ENCODE results near the gene AARS2. TPM values are rescaled to one million over a fixed set of nuclear protein-coding genes. Genes with fewer than 3 reads are reported as not detected.

The AARS2 gene
- total and polyA plus RNA-seq, 2 of the 4 experiments (the other 2 are of a cell fraction), result 9.1 to 10.4 TPM

DNA sequence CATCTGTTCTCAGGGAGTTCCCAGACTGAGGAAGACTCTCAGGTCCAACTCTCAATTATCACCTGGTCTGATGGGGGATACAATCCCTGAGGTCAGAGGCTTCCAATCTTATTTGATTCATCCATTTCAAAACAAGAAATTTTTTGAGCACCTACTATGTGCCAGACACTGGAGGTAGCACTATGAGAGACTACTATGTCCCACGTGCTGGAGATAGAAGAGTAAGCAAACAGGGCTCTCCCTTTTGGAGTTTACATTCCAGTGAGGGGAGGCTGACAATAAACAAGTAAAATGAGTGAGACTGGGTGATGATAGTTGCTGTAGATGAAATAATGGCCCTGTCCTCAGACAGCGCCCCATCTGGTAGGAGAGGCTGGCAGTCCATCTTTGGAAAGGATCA is 26.4 kb downstream of the AARS2 start:
- Histone ChIP-seq H3K27ac (ENCODE audit: insufficient read depth, low read length) (no peak overlapping the region), H2BK20ac (ENCODE audit: low read depth, low read length) (no peak overlapping the region), H3K9ac (ENCODE audit: low read depth, low read length) (no peak overlapping the region), H4K5ac (ENCODE audit: low read depth, low read length) (no peak overlapping the region), H2BK5ac (ENCODE audit: low read depth, low read length, poor library complexity, severe bottlenecking) (no peak overlapping the region), H4K20me1 (ENCODE audit: insufficient read depth, low read length) (no peaks in the 10 kb centered on the region; the same call in 1 of the 2 replicates), H3K27me3 (ENCODE audit: control insufficient read depth, insufficient read depth, low read length) (peaks cover 45% of the 10 kb centered on the region), H3K4me2 (ENCODE audit: low read depth, low read length) (no peak overlapping the region), H3K4me1 (ENCODE audit: control insufficient read depth, insufficient read depth, low read length) (no peaks in the 10 kb centered on the region), H2BK15ac (ENCODE audit: low read depth, low read length) (no peak overlapping the region), H3K23ac (ENCODE audit: low read depth, low read length) (no peak overlapping the region), H3K9me1 (ENCODE audit: insufficient read depth, low read length) (no peaks in the 10 kb centered on the region), H3K56ac (ENCODE audit: extremely low read depth, insufficient read depth, low read length) (no peak overlapping the region), H2AK9ac (replicated peaks; ENCODE audit: low read depth, low read length, poor library complexity) (no peak overlapping the region), H3K79me1 (ENCODE audit: low read depth in 1 of 2, low read length in 2 of 2) (no peaks in the 10 kb centered on the region), H4K8ac (ENCODE audit: low read depth in 2 of 2, low read length in 2 of 2) (no peak overlapping the region), H3K4ac (ENCODE audit: low read depth, low read length) (no peak overlapping the region), H3K36me3 (ENCODE audit: control insufficient read depth, insufficient read depth, low read length) (no peaks in the 10 kb centered on the region), H2AK5ac (ENCODE audit: low read depth, low read length) (no peak overlapping the region), H2BK120ac (ENCODE audit: low read depth, low read length) (no peak overlapping the region), H3K14ac (replicated peaks; ENCODE audit: low read depth, low read length) (no peak overlapping the region), H3K9me3 (ENCODE audit: control insufficient read depth, insufficient read depth, low read length) (no peaks in the 10 kb centered on the region), H4K91ac (ENCODE audit: insufficient read depth, low read depth, low read length) (no peak overlapping the region), H2AFZ (replicated peaks; ENCODE audit: low read length, poor library complexity) (no peak overlapping the region), H3K18ac (ENCODE audit: low read depth, low read length) (no peak overlapping the region), H3K4me3 (ENCODE audit: insufficient read depth, low read depth, low read length) (no peak overlapping the region)
- TF ChIP-seq MAZ (IDR thresholded peaks at IDR 0.05; ENCODE audit: borderline replicate concordance, low read depth, low read length) (no peak), RCOR1 (IDR thresholded peaks at IDR 0.05; ENCODE audit: insufficient replicate concordance, low read length) (no peak), FOS (IDR thresholded peaks at IDR 0.05; ENCODE audit: low read depth, low read length) (no peak), CEBPB (IDR thresholded peaks at IDR 0.05; ENCODE audit: low read depth, low read length) (no peak), SMC3 (IDR thresholded peaks at IDR 0.05; ENCODE audit: low read depth, low read length) (no peak), CHD1 (IDR thresholded peaks at IDR 0.05; ENCODE audit: low read depth, low read length) (no peak), NFE2L2 (IDR thresholded peaks at IDR 0.05; ENCODE audit: low read depth, low read length) (no peak), RAD21 (IDR thresholded peaks at IDR 0.05; ENCODE audit: low read length) (no peak), MXI1 (IDR thresholded peaks at IDR 0.05; ENCODE audit: borderline replicate concordance, low read depth, low read length) (no peak), BHLHE40 (IDR thresholded peaks at IDR 0.05; ENCODE audit: low read depth, low read length) (no peak), RFX5 (IDR thresholded peaks at IDR 0.05; ENCODE audit: low read depth, low read length) (no peak), MAFK (IDR thresholded peaks at IDR 0.05; ENCODE audit: low read depth, low read length) (no peak), POLR2A (IDR thresholded peaks at IDR 0.05; ENCODE audit: low read depth, low read length) (no peak)
- TF ChIP-seq, protein P1, sequence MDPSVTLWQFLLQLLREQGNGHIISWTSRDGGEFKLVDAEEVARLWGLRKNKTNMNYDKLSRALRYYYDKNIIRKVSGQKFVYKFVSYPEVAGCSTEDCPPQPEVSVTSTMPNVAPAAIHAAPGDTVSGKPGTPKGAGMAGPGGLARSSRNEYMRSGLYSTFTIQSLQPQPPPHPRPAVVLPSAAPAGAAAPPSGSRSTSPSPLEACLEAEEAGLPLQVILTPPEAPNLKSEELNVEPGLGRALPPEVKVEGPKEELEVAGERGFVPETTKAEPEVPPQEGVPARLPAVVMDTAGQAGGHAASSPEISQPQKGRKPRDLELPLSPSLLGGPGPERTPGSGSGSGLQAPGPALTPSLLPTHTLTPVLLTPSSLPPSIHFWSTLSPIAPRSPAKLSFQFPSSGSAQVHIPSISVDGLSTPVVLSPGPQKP (IDR thresholded peaks at IDR 0.05; ENCODE audit: borderline replicate concordance, low read depth, low read length), result no peak
- TF ChIP-seq, protein P2, sequence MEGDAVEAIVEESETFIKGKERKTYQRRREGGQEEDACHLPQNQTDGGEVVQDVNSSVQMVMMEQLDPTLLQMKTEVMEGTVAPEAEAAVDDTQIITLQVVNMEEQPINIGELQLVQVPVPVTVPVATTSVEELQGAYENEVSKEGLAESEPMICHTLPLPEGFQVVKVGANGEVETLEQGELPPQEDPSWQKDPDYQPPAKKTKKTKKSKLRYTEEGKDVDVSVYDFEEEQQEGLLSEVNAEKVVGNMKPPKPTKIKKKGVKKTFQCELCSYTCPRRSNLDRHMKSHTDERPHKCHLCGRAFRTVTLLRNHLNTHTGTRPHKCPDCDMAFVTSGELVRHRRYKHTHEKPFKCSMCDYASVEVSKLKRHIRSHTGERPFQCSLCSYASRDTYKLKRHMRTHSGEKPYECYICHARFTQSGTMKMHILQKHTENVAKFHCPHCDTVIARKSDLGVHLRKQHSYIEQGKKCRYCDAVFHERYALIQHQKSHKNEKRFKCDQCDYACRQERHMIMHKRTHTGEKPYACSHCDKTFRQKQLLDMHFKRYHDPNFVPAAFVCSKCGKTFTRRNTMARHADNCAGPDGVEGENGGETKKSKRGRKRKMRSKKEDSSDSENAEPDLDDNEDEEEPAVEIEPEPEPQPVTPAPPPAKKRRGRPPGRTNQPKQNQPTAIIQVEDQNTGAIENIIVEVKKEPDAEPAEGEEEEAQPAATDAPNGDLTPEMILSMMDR (conservative IDR thresholded peaks at IDR 0.05; ENCODE audit: low read depth, low read length), result no peak
- TF ChIP-seq, protein P3, sequence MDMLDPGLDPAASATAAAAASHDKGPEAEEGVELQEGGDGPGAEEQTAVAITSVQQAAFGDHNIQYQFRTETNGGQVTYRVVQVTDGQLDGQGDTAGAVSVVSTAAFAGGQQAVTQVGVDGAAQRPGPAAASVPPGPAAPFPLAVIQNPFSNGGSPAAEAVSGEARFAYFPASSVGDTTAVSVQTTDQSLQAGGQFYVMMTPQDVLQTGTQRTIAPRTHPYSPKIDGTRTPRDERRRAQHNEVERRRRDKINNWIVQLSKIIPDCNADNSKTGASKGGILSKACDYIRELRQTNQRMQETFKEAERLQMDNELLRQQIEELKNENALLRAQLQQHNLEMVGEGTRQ (IDR thresholded peaks at IDR 0.05; ENCODE audit: low read depth, low read length), result no peak
- dilution Hi-C loops (cut with HindIII; ENCODE audit: low sequenced_read_pairs, unreplicated experiment) (no loop called here), in situ Hi-C loops (cut with MboI; ENCODE audit: low sequenced_read_pairs) (no loop called here), intact Hi-C loops (cut with micrococcal nuclease) (no loop called here)
- DNase-seq, result no peak
- no TSS peak for BruUV-seq (replicated peaks)
- CTCF ChIA-PET, result no interaction called here
- ATAC-seq (ENCODE audit: low read depth), result no peak
- POLR2A ChIA-PET (ENCODE audit: unreplicated experiment), result no interaction called here
- WGBS, 2 experiments (ENCODE audit: extremely low coverage in 2 of 2, insufficient read length in 1 of 2), result no CpG with 5 or more reads among the region's 2 CpGs

Data from IMR-90 (cell line).